NOMO-1 (cell line): ENCODE measurements around the gene NAB2.
"Not testable (repeated sequence)": the region's sequence is repeated elsewhere in the genome, so short reads cannot be mapped to it uniquely, and the experiment has no call there.

ENCODE experiments used
- DNase-seq, 2 experiments: peaks; one replicate each; lab custom pipeline; 2025; ENCODE audit not compliant: unreplicated experiment in 2 of 2; lab: John Stamatoyannopoulos, UW

NAB2 gene

GRCh38 chr12:57088354-57089270, at the start of gene NAB2:
TSS of gene NAB2 (plus strand) at chr12:57089114. CDS start at chr12:57089272, 158 bp downstream.
- DNase-seq: peak; percentile 96 to 97

DNA sequence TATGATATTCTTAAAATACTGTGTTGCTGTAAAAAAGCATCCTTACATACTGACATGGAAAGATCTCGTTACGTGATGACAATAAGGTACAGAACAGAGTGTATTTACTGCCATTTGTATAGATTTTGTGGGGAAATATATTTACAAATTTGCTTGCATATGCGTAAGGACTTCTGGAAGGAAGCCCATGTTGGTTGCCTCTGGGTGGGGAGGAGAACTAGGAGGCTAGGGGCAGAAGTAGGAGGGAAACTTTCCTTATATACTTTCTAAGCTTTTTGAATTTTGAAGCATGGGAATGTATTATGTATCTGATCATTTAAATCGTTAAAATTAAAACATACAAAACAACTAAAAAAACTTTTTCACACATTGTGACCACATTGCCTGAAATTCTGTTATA, 48.7 kb upstream of the NAB2 start:
- DNase-seq: no peak

GRCh38 chr12:57040750-57041149, 48.2 kb upstream of the NAB2 start:
- DNase-seq: no peak

DNA sequence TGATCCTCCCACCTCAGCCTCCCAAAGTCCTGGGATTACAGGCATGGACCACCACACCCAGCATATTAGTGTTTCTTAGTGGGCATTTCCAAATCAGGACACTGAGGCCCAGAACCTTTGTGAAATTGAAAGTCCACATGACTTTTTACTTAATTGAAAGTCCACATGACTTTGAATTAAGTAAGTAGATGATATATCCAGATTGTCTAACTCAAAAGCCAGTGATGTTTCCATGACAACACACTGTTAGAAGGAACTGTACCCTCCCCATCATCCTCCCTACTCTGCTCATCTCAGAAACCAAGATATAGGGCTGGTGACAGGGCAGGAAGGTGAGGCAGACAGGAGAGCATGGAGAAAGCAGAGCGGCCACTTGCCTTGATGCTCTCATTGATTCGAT, 46.2 kb upstream of the NAB2 start:
- DNase-seq: no peak

GRCh38 chr12:57044468-57044867, 44.4 kb upstream of the NAB2 start:
- DNase-seq: no peak

- DNase-seq: no peak
Measured at GRCh38 chr12:57044889-57045288, 44.0 kb upstream of the NAB2 start.

DNA sequence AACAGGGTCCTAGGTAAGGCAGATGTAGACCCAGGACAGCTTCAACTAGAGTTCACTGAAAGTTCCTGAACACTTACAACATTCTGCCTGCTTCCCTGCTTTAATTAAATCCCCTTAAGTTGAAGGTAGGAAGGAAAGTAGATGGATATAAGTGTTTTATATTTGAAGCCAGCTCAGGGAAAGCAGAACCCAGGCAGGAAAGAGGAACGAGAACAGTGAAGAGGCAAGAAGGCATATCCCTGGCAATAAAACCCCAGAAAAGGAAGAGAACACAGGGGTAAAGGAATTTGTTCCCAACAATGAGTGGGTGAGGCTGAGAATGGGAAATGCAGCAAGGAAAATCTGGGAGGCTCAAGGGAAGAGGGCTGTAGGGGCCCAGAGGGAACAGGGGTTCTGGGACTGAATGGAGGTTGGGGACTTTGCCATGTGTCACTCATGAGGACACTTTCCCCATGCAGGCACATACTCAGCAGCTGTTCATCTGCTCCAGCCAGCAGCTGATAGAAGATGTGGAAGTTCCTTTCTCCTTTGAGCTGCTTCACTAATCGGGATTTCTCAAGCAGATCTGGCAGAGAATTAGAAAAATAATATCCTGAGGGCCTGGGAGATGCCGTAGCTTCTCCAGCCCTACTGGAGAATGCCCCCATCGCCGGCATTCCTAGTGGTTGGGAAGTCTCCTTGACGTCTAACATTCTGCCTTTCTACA, 42.7 kb upstream of the NAB2 start:
- DNase-seq: no peak

- DNase-seq: peak; percentile 64 to 79
Measured at GRCh38 chr12:57046947-57047890, 41.7 kb upstream of the NAB2 start.

- DNase-seq: no peak
Measured at GRCh38 chr12:57047981-57048380, 40.9 kb upstream of the NAB2 start.

DNA sequence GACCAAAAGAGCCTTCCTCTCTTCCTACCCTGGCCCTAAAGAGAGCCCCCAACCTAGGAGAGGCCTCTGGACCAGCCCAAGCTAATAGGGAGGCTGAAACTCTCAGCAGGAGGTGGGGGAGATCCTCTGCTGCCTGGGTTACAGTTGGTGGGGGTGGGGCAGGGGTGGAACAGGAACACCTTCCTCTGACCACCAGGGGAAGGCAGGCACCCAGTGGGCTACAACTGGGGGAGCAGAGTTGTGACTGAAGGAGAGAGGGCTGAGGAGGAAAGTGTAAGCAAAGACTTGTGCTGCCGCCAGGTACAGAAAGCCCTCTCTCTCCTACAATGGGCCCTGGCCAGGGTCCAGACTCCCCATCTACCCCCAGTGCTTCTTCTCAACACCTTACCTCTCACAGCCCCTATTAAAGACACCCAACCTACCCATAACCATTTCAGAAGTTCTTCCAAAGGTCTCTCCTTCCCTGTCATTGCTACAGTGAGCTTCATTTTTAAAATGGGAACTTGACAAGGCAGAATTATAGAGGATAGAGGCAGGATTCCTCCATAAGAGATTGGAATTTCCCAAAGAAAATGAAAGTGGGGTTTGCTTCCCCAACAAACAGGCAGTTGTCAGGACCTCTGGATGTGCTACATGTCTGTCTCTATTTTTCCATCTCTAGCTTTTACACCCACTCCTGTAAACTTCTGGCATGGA, 40.3 kb upstream of the NAB2 start:
- no peak for DNase-seq

- no peak for DNase-seq
Measured at GRCh38 chr12:57049119-57049446, 39.8 kb upstream of the NAB2 start.

DNA sequence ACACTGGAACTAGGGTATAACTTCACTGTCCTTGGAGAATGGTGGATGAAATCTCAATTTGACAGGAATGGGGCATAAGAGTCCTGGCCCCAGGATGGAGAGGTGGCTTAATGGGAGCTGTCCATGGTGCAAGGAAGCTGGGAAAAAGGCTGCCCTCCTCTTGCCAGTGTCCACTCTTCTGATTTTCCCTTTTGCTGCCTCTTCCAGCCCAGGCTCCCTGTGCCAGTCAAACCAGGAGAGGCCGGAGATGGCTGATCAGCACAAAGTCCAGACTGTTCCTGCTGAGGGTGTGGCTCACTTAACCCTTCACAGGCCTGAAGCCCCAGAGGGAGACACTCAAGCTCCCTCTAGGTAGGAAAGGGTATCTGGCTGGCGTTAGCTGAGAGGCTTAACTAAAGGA, 39.0 kb upstream of the NAB2 start, which contains the start of gene MYO1A:
TSS of gene MYO1A (minus strand) at position 240 of the 400 bp plus-strand sequence. CDS start 1,806 bp downstream, outside the sequence.
- DNase-seq: no peak

DNA sequence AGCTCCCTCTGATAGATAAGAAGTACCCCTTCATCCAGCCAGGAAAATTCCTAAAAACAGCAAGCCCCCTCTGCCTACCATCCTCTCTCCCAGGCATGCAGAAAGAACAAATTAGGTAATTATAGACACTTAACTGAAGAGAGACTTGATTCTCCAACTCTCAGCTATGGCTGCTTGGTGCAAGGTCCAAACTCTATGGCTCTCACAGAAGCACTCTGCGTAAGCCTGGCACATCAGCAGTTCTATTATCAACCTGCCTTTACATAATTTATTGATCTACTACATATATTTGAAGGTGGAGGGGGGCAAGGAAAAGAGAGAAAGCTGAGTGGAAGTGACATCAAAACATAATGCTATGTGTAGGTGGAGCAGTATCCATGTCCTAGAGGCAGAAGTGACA, 37.9 kb upstream of the NAB2 start:
- DNase-seq: no peak

GRCh38 chr12:57053146-57053545, 35.8 kb upstream of the NAB2 start:
- DNase-seq: not testable (repeated sequence)

GRCh38 chr12:57053901-57054300, 35.0 kb upstream of the NAB2 start:
- not testable (repeated sequence) for DNase-seq

- DNase-seq: peak; percentile 53 to 82
Measured at GRCh38 chr12:57055824-57056223, 33.1 kb upstream of the NAB2 start.

- DNase-seq: no peak
Measured at GRCh38 chr12:57057067-57057751, 31.7 kb upstream of the NAB2 start.

GRCh38 chr12:57058454-57058853, 30.5 kb upstream of the NAB2 start:
- DNase-seq: no peak

DNA sequence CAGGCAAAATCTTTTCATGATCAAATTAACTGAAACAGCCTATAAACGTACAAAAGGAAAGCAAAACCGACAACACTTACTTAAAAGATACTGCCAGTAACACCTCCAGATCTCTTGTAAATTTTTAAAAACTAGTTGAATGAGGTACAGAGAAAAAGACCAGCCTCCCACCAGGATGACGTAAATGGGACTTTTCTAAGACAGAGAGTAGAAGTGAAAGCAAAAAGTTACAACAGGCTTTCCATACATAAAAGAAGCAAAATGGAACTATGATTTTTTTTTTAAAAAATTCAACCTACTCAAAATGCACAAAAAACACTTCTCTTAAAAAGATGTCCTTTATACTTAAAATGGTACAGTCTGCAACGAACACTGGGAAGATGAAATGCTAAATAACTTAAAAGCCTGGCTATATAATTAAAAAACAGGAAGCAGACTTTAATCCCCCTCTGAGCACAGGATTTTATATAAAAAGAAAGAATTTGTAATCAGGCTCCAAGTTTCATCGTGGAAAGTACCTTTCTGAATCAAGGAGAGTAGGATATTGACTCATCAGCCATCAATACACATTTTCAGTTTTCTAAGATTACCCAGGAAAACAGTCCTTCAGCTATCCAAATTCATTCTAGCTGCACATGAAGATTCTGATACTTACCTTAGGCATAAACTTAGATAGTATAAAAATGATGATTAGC, 24.8 kb upstream of the NAB2 start:
- DNase-seq: peak; percentile 31 to 68
